ENCODE data around the gene ENTPD8. TPM values are rescaled to one million over a fixed set of nuclear protein-coding genes. Genes with fewer than 3 reads are reported as not detected.

The ENTPD8 gene
- total and polyA plus RNA-seq, 2 of the 13 experiments (the other 11 are each of a cell fraction or from before 2014, with no cell fraction given) = 0.26 to 0.44 TPM

DNA sequence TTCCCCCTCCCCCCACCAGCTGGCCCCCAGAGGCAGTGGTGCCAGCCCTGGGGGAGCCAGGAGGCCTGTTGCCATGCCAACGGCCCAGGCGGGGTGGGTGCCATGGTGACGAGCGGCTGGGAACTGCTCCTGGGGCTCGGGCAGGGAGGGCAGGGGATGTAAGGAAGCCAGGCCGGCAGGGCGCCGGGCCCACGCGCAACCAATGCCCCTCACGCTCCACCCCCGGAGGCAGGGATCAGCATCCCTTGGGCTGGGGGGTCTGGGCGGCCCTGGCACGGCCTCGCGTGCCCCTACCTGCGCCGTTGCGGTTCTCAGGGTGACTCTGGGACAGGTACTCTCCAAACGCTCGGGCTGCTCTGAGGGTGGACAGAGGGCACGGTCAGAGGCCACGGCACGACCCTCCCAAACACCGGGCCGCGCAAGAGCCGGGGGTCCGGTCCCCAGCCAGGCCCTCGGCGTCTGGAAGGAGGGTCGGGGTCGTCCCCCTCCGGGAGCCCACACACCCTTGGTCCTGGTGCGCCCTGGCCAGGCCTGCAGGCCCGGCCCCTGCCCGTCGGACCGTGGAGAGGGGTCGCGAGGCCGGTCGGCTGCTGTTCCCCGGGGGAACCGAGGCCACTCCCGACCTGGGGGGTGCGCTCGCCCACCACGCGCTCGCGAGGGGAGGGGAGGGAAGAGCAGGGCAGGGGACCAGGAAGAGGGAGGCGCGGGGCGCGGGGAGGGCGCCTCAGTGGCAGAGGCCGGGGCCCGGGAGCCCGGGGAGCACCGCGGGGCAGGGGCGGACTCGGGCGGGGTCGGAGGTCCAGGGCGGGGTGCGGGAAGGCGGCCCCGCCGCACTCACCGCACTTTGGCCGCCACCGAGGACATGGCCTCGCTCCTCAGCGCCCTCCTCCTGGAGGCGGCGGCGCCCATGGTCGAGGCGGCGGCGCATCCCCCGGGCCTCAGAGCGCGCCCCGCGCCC is 17.3 kb upstream of the ENTPD8 start (continued):
- TF ChIP-seq TMF1 (CRISPR knock-in tag; IDR thresholded peaks at IDR 0.05; ENCODE audit: low read depth) (no peak), SP2 (CRISPR knock-in tag; IDR thresholded peaks at IDR 0.05) (peak; percentile 43; the same call in 1 of the 2 replicates), ATF7-NPFF (CRISPR knock-in tag; IDR thresholded peaks at IDR 0.05; ENCODE audit: low read depth) (peak; percentile 49), ZBTB14 (CRISPR knock-in tag; IDR thresholded peaks at IDR 0.05) (no peak), MYPOP (CRISPR knock-in tag; IDR thresholded peaks at IDR 0.05) (no peak), KMT2A (CRISPR knock-in tag; IDR thresholded peaks at IDR 0.05) (no peak), TBP (CRISPR knock-in tag; IDR thresholded peaks at IDR 0.05) (no peak), ZNF121 (CRISPR knock-in tag; IDR thresholded peaks at IDR 0.05) (no peak), ZNF720 (CRISPR knock-in tag; IDR thresholded peaks at IDR 0.05) (no peak), CBFB (CRISPR knock-in tag; IDR thresholded peaks at IDR 0.05) (0 out of 2 replicates have a peak, but pooled peaks have one; percentile 31), RXRA (CRISPR knock-in tag; IDR thresholded peaks at IDR 0.05) (no peak; the same call in 1 of the 2 replicates), SP5 (CRISPR knock-in tag; IDR thresholded peaks at IDR 0.05; ENCODE audit: borderline replicate concordance, low read depth) (no peak), NONO (IDR thresholded peaks at IDR 0.05) (no peak), NONO (CRISPR knock-in tag; conservative IDR thresholded peaks at IDR 0.05) (0 out of 2 replicates have a peak, but pooled peaks have one; percentile 9), AGO2 (optimal IDR thresholded peaks at IDR 0.05; ENCODE audit: low read depth, low read length) (peak; percentile 8), SIX1 (CRISPR knock-in tag; IDR thresholded peaks at IDR 0.05; ENCODE audit: borderline replicate concordance) (no peak)
- TF ChIP-seq, protein P1, sequence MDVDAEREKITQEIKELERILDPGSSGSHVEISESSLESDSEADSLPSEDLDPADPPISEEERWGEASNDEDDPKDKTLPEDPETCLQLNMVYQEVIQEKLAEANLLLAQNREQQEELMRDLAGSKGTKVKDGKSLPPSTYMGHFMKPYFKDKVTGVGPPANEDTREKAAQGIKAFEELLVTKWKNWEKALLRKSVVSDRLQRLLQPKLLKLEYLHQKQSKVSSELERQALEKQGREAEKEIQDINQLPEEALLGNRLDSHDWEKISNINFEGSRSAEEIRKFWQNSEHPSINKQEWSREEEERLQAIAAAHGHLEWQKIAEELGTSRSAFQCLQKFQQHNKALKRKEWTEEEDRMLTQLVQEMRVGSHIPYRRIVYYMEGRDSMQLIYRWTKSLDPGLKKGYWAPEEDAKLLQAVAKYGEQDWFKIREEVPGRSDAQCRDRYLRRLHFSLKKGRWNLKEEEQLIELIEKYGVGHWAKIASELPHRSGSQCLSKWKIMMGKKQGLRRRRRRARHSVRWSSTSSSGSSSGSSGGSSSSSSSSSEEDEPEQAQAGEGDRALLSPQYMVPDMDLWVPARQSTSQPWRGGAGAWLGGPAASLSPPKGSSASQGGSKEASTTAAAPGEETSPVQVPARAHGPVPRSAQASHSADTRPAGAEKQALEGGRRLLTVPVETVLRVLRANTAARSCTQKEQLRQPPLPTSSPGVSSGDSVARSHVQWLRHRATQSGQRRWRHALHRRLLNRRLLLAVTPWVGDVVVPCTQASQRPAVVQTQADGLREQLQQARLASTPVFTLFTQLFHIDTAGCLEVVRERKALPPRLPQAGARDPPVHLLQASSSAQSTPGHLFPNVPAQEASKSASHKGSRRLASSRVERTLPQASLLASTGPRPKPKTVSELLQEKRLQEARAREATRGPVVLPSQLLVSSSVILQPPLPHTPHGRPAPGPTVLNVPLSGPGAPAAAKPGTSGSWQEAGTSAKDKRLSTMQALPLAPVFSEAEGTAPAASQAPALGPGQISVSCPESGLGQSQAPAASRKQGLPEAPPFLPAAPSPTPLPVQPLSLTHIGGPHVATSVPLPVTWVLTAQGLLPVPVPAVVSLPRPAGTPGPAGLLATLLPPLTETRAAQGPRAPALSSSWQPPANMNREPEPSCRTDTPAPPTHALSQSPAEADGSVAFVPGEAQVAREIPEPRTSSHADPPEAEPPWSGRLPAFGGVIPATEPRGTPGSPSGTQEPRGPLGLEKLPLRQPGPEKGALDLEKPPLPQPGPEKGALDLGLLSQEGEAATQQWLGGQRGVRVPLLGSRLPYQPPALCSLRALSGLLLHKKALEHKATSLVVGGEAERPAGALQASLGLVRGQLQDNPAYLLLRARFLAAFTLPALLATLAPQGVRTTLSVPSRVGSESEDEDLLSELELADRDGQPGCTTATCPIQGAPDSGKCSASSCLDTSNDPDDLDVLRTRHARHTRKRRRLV (CRISPR knock-in tag; IDR thresholded peaks at IDR 0.05) = no peak
- TF ChIP-seq, protein P2, sequence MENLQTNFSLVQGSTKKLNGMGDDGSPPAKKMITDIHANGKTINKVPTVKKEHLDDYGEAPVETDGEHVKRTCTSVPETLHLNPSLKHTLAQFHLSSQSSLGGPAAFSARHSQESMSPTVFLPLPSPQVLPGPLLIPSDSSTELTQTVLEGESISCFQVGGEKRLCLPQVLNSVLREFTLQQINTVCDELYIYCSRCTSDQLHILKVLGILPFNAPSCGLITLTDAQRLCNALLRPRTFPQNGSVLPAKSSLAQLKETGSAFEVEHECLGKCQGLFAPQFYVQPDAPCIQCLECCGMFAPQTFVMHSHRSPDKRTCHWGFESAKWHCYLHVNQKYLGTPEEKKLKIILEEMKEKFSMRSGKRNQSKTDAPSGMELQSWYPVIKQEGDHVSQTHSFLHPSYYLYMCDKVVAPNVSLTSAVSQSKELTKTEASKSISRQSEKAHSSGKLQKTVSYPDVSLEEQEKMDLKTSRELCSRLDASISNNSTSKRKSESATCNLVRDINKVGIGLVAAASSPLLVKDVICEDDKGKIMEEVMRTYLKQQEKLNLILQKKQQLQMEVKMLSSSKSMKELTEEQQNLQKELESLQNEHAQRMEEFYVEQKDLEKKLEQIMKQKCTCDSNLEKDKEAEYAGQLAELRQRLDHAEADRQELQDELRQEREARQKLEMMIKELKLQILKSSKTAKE (CRISPR knock-in tag; IDR thresholded peaks at IDR 0.05; ENCODE audit: borderline replicate concordance) = no peak
